ENCODE data around the gene FGF7.

DNA sequence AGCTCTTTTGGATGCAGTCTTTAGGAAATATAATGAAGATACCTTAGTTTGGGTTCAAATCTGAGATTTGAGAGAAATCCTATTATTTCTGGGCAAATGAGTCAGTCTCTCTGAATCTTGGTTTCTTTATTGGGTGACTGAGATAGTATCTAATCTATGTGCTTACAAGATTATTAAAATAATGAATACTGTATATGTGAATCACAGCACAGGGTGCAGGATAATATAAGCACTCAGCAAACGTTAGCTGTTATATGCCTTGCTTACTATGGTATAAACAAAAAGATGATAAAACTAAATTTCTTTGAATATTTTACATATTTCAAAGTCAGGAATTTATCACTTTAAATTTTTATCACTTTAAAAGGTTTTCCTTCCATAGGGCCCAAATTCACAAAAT is 29.6 kb downstream of the FGF7 start:
- TF ChIP-seq, protein P1, sequence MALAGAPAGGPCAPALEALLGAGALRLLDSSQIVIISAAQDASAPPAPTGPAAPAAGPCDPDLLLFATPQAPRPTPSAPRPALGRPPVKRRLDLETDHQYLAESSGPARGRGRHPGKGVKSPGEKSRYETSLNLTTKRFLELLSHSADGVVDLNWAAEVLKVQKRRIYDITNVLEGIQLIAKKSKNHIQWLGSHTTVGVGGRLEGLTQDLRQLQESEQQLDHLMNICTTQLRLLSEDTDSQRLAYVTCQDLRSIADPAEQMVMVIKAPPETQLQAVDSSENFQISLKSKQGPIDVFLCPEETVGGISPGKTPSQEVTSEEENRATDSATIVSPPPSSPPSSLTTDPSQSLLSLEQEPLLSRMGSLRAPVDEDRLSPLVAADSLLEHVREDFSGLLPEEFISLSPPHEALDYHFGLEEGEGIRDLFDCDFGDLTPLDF (CRISPR knock-in tag; IDR thresholded peaks at IDR 0.05), result no peak
- TF ChIP-seq, protein P2, sequence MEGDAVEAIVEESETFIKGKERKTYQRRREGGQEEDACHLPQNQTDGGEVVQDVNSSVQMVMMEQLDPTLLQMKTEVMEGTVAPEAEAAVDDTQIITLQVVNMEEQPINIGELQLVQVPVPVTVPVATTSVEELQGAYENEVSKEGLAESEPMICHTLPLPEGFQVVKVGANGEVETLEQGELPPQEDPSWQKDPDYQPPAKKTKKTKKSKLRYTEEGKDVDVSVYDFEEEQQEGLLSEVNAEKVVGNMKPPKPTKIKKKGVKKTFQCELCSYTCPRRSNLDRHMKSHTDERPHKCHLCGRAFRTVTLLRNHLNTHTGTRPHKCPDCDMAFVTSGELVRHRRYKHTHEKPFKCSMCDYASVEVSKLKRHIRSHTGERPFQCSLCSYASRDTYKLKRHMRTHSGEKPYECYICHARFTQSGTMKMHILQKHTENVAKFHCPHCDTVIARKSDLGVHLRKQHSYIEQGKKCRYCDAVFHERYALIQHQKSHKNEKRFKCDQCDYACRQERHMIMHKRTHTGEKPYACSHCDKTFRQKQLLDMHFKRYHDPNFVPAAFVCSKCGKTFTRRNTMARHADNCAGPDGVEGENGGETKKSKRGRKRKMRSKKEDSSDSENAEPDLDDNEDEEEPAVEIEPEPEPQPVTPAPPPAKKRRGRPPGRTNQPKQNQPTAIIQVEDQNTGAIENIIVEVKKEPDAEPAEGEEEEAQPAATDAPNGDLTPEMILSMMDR (IDR thresholded peaks at IDR 0.05), result no peak
- TF ChIP-seq, protein P3, sequence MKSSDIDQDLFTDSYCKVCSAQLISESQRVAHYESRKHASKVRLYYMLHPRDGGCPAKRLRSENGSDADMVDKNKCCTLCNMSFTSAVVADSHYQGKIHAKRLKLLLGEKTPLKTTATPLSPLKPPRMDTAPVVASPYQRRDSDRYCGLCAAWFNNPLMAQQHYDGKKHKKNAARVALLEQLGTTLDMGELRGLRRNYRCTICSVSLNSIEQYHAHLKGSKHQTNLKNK (CRISPR knock-in tag; IDR thresholded peaks at IDR 0.05), result no peak
- TF ChIP-seq, protein P4, sequence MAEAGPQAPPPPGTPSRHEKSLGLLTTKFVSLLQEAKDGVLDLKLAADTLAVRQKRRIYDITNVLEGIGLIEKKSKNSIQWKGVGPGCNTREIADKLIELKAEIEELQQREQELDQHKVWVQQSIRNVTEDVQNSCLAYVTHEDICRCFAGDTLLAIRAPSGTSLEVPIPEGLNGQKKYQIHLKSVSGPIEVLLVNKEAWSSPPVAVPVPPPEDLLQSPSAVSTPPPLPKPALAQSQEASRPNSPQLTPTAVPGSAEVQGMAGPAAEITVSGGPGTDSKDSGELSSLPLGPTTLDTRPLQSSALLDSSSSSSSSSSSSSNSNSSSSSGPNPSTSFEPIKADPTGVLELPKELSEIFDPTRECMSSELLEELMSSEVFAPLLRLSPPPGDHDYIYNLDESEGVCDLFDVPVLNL (CRISPR knock-in tag; IDR thresholded peaks at IDR 0.05; ENCODE audit: borderline replicate concordance, low read depth), result no peak

All from WTC11 (cell line).